Lung microvascular endothelial cell (primary cell): Measurements from ENCODE around the gene PCNX1. TPM values are rescaled to one million over a fixed set of nuclear protein-coding genes. Genes with fewer than 3 reads are reported as not detected.

ENCODE experiments used
- DNase-seq, 2 donors: peaks; one replicate each; pipeline versions ENCODE4 v3.0.0 to v3.0.0-alpha.2; 2010; ENCODE audit warnings: low read depth in 2 of 2
- total RNA-seq: library from RNA; depleted of rRNA; stranded (reverse); fragments of >200 nt; gene quantifications from 2 replicates; pipeline ENCODE4 v1.2.1, GENCODE V29; 2014

The PCNX1 gene
- total RNA-seq, 1 donor from 2014 or later = 31.2 TPM

- DNase-seq = no peak
Observed at GRCh38 chr14:71071042-71071441, 163.8 kb downstream of the PCNX1 start.

DNA sequence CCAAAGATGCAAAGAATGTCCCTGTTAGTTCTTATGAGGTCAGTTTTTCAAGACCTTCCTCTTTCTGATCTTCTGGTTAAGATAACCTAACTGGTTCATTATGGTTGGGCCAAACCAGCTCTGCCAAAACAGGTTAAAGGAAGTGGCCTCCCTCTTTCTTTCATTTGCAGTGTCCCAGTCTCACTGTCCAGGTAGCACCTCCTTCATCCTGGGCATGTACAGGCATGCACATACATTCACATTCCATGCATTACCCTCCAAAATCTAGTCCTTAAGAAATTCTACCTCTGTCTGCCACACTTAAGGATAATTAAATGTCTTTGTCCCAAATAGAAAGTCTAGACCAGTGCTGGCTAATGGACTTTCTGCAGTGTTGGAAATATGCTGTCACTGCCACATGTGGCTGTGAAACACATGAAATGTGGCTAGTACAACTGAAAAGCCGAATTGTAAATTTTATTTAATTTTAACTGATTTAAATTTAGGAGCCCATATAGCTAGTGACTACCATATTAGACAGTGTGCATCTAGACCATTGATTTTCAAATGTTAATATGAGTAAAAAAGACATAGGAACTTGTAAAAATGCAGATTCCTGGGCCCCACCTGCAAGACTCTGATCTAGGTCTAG, 169.3 kb downstream of the PCNX1 start:
- DNase-seq = no peak

DNA sequence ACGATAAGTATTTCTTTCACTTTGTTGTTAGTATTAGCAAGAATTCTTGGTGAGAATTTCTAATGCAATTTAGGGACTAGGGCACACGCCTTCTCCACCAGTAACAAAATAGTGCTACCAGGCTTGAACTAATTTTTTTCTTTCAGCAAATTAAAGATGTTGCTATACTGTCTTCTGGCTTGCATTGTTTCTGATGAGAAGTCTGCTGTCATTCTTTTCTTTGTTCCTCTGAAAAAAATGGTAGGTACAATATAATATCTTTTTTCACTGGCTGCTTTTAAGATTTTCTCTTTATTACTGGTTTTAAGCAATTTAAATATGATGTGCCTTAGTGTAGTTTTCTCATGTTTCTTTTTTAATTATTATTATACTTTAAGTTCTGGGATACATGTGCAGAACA, 171.2 kb downstream of the PCNX1 start:
- DNase-seq = no peak

GRCh38 chr14:71086567-71086966, 179.3 kb downstream of the PCNX1 start:
- no peak for DNase-seq

DNA sequence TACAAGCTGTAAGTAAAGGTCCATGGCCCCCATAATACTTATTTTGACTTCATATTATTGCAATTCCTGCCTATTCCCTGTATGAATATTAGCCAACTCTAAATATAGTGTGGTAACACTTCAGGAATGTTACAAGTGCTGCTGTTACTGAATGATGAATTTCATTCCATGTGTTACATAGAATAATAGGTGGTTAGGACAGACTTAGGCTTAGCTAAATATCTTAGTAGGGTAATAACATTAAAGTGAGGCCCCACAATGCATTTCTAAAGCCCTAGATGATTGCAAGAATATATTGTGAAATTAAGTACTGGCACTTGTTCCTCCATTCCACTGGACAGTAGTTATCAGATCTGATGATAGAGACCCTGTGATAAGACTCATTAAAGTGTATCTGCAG, 182.7 kb downstream of the PCNX1 start:
- no peak for DNase-seq

DNA sequence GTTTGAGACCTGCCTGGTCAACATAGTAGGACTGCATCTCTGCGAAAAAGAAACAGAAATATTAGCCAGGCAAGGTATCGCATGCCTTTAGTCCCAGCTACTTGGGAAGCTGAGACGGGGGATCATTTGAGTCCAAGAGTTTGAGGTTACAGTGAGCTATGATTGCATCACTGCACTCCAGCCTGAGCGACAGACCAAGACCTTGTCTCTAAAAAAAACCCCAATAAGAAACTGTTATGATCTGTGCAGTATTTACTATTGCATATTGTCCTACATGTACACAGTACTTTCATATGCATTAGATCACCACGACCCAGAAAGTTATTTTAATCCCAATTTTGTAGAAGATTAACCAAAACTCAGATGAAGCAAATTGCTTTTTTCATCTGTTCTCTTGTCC, 187.5 kb downstream of the PCNX1 start:
- DNase-seq = no peak

DNA sequence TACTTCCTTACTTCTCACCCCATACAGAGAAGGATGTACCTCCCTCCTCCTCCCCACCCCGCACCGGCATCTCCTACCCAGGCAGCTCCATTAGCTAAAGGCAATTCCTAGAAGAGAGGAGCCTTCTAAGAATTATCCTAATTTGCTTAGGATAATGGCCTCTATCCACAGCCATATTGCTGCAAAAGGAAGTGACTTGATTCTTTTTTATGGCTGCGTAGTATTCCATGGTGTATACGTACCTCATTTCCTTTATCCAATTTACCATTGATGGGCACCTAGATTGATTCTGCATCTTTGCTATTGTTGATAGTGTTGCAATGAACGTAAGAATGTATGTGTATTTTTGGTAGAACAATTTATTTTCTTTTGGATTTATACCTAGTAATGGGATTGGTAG, 189.7 kb downstream of the PCNX1 start:
- DNase-seq = no peak

- DNase-seq = peak; percentile 72 to 77
Observed at GRCh38 chr14:71103662-71104484, 196.6 kb downstream of the PCNX1 start.

DNA sequence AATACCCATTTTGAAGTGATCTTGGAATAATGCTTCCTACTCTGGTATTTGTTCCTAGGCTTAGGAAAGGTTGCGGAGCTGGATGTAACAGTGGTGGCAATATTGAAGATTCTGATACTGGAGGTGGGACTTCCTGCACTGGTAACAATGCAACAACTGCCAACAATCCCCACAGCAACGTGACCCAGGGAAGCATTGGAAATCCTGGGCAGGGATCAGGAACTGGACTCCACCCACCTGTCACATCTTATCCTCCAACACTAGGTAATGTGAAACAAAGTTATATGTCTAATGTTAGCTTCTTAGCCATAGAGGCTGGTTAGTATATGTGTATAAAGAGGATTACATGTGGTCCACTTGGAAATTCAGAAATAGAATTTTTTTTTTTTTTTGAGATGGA, 197.9 kb downstream of the PCNX1 start:
- DNase-seq = peak in 1 of 2 donors; percentile 31

DNA sequence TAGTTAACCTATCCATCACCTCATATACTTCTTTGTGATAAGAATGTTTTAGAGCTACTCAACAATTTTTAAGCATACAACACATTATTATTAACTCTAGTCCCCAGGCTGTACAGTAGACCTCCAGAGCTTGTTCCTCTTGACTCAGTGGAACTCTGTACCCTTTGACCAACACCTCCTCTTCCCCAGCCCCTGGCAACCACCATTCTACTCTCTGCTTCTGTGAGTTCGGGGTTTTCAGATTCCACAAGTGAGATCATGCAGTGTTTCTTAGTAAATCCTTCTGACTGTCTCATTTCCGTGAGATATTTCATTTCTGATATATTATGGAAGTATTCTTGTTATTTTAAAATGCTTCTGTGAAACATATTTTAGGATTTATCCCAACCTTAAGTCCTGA, 200.7 kb downstream of the PCNX1 start:
- no peak for DNase-seq

DNA sequence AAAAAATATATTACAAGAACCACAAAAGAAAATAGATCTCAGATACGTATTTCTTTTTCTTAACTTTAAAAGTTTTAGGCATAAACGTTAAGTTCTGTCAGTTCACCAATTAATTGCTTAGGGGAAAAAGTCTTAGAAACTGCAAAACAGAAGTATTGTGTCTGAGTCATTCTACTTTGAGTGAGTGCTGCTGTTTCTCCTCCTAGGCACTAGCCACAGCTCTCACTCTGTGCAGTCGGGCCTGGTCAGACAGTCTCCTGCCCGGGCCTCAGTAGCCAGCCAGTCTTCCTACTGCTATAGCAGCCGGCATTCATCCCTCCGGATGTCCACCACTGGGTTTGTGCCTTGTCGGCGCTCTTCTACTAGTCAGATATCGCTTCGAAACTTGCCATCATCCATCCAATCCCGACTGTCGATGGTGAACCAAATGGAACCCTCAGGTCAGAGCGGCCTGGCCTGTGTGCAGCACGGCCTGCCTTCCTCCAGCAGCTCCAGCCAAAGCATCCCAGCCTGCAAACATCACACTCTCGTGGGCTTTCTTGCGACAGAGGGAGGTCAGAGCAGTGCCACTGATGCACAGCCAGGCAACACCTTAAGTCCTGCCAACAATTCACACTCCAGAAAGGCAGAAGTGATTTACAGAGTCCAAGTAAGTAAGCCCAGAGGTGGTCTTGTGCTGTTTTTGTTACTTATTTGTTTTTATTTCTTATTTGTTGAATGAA, 201.3 kb downstream of the PCNX1 start:
- DNase-seq = no peak

DNA sequence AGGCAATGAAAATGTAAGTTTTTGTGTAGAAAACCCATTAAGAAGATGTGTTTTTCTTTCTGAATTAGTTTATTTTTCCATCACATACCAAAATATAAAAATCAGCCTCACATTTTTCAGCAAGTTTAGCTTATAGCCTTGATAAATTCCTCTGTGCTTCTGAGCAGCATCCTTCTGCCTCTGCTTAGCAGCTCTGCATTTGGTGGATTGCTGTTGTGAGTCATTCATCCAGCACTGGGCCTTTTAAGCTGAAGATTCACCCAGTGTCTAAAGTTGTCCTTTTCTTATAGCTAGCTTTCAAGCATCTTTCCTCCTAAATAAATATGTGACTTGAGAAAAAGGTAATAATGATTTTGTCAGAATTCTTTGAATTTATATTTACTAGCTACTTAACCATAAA, 206.1 kb downstream of the PCNX1 start:
- DNase-seq = no peak

- no peak for DNase-seq
Observed at GRCh38 chr14:71114565-71114964, 207.3 kb downstream of the PCNX1 start.

DNA sequence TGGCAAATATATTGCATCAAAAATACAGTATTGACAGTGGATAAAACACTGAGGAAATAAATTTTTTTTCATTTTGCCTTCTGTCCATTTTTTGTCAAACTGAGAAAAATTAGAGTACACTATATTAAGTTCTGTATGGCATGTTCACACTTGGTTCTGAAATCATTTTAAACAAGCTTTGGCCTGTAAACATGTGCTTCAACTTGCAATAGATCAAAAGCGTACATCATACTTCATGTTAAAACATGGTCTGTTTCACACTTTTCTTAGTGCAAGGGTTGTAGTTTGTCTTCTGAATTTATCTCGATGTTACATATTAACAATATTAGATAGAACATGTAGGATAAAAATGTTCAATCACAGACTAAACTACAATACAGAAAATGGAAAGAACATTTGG, 208.0 kb downstream of the PCNX1 start:
- no peak for DNase-seq

DNA sequence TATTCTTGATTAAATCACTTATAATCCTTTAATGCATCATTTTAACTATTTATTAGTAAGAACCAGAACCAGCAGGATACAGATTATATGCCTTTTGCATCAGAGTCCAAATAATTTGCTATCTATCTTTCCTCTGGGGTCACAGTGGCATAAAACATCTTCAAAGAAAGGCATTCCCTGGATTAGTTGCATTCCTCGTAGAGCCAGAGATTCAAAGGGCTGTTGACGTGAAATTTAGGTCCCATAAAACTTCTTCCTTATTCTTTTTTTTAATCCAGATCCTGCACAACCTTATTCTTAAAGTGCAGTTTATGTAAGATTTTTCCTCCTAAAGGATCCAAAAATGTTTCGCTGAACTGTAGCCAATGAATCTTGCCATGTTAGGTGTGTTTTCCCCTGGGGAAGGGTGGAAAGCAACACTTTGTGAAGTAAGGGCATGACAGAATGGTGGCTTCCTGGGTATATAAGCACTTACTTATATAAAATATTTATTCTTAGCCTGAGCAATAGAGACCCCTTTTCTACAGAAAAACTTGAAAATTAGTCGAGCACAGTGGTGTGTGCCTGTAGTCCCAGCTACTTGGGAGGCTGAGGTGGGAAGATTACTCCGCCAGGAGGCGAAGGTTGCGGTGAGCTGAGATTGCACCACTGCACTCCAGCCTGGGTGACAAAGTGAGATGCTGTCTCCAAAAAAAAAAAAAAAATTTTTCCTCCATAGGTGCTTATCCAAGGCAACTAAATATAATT, 208.7 kb downstream of the PCNX1 start:
- DNase-seq = no peak

DNA sequence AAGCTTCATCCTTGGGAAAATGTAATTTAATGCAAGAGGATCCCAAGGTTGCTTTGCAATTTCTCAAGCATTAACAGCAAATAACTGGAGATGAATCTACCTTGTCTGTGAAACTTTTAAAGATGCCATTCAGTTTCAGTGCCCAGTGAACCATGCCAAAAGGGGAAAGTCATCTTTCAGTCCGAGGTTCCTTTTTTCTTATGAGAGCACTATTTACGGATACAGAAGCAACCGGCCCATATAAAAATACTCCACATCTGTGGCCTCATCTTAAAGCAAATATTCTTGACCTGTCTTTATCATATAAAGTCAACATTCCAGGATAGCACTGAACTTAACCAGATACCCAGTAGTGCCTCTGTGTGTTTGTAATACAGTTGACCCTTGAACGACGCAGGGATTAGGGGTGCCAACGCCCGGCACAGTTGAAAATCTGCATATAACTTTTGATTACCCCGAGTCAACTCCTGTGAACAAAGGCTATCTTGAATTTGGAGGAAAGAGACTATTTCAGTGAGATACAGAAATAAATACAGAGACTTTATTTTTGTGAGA, 209.4 kb downstream of the PCNX1 start:
- no peak for DNase-seq

DNA sequence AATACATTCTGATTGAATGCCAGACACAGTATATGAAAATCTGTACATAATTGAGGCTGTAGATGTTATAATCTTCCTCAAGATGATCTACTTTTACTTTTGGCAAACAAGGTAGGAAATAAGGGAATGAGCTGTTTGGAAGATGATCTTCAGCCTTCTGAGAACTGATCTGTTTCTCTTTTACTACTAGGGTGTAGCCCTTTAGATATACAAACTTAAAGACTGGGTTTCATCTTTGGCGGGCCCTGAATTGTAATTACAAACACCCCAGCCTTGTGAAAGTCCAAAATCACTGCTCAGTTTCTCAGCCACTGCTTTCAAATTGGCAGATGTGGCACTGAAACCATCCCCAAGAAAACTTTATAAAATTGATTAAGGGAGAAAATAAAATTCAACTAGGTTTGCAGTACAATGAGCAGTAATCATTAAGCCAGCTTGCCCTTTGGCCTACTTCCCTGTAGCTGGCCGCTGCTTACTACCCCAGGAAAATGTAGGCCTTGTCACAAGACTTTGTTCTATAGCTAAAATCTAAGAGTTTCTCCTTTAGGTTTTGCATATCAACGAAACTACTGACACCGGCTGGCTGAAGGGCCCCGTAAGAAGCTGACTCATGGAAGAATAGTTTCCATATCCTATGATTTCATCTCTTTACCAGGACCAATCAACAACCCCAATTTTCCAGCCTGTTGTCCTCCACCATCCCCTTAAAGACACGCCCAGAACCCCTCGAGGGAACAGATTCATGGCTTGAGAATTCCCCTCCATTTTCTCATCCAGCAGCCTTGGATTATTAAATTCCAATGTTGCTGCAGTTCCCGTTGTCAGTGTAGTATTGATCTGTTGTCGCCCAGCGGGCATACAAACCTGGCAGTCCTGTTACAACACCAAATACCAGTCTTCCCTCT, 210.8 kb downstream of the PCNX1 start:
- peak in 1 of 2 donors; percentile 57 for DNase-seq

DNA sequence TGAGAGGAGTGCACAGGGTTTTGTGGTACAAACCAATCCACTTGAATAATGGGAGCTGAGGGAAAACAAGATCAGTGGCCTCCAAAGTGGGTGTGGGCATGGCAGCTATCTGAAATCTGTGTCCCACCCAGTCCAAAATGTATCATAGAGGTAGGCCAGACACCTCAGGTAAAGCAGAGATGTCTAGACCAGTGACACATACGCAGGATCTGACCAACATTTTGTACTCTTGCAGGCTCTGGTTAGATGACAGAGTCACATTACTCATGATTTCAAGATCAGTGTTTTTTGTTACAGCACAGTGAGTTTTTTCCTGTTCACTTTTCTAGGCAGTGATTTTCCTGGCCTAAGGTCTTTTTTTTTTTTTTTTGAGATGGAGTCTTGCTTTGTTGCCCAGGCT, 211.8 kb downstream of the PCNX1 start:
- peak in 1 of 2 donors; percentile 30 for DNase-seq

- no peak for DNase-seq
Observed at GRCh38 chr14:71119832-71120231, 212.6 kb downstream of the PCNX1 start.

DNA sequence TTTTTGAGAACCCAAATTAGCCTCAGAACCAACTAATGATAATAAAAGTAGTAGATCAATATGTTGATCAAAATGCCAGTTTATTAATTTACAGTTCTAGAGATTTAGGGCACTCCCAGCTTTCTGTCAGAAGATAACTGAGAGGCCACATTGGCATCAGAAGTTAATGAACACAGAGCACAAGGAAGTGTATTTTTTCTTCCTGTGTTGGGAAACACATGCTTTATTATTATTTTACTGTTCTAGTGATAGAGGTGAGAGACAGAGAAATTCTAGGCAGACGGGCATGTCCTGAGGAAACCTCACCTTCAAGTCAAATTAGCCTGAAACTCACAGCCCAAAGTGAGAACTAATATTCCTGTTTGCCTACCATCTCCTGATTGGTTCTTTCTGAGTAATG, 213.7 kb downstream of the PCNX1 start:
- DNase-seq = no peak
